K562 (cell line): ENCODE results near the gene NME9. TPM values are rescaled to one million over a fixed set of nuclear protein-coding genes. Genes with fewer than 3 reads are reported as not detected.

Experiments used
- ATAC-seq: fragments of 200-7000 bp; cut with Tn5 transposase; 3 replicates; pipeline ENCODE4 v1.9.1; 2020; ENCODE audit warnings: moderate library complexity
- BruUV-seq: library from RNA; stranded (reverse); fragments of 400-500 nt; replicated peaks from 2 replicates; lab custom pipeline; 2021; lab: Mats Ljungman, UMichigan
- CTCF ChIA-PET: fragments of 300-600 bp; formaldehyde crosslinking; extraction: SDS; loops from one replicate; lab custom pipeline; 2021; ENCODE audit warnings: low intra/inter-chr PET ratio; lab: Yijun Ruan, JAX
- POLR2A ChIA-PET: fragments of 300-600, 350-650 bp; sonication (Branson Sonifier 250); formaldehyde crosslinking; extraction: SDS; loops from one replicate; lab custom pipeline; 2021; ENCODE audit warnings: antibody characterized with exemption, inconsistent platforms; lab: Yijun Ruan, JAX
- DNase-seq, 4 experiments: peaks; one replicate each; pipeline versions ENCODE4 v3.0.0 to v3.0.0-alpha.2; 2011 to 2018; ENCODE audit warnings: low spot score in 3 of 4, mixed read lengths in 3 of 4; ENCODE audit errors: extremely low read depth in 1 of 4
- FAIRE-seq: peaks from 2 replicates; lab custom pipeline; 2011; peaks lifted over from hg19 to GRCh38; lab: Jason Lieb, UNC
- H2AFZ ChIP-seq: 2 replicates; pipeline ENCODE4 v1.6.0; 2011; ENCODE audit warnings: low read depth, low read length, control low read depth, inconsistent platforms
- H3K27ac ChIP-seq: fragments of 200-600 bp; 3 replicates; pipeline ENCODE4 v1.8.0; 2011; ENCODE audit warnings: low read depth, mild to moderate bottlenecking, control low read depth, inconsistent platforms, low read length, moderate library complexity, mixed read lengths; ENCODE audit errors: extremely low read depth
- H3K27me3 ChIP-seq, 2 experiments: fragments of 300-600 bp in 1 of 2; 2 replicates in 1 of 2; 3 replicates in 1 of 2; pipeline versions ENCODE4 v1.6.0 to v1.8.0; 2011; ENCODE audit warnings: inconsistent platforms in 2 of 2, low read length in 2 of 2, mild to moderate bottlenecking in 1 of 2, mixed read lengths in 1 of 2, moderate library complexity in 1 of 2; ENCODE audit not compliant: control insufficient read depth in 2 of 2, insufficient read depth in 2 of 2
- H3K36me3 ChIP-seq: fragments of 300-600 bp; 3 replicates; pipeline ENCODE4 v1.8.0; 2011; ENCODE audit warnings: mild to moderate bottlenecking, low read length, inconsistent platforms; ENCODE audit not compliant: control insufficient read depth, insufficient read depth
- H3K4me1 ChIP-seq, 2 experiments: fragments of 200-600 bp in 1 of 2; replicated peaks in 1 of 2; 2 replicates in 1 of 2; 3 replicates in 1 of 2; pipeline versions ENCODE4 v1.5.1 to v1.8.0; 2011; ENCODE audit warnings: inconsistent platforms in 2 of 2, low read length in 2 of 2, mild to moderate bottlenecking in 1 of 2, mixed read lengths in 1 of 2, moderate library complexity in 1 of 2; ENCODE audit not compliant: control insufficient read depth in 2 of 2, insufficient read depth in 2 of 2
- H3K4me2 ChIP-seq: 2 replicates; pipeline ENCODE4 v1.6.1; 2011; ENCODE audit warnings: low read length, control low read depth, inconsistent platforms, mixed read lengths; ENCODE audit not compliant: insufficient read depth
- H3K4me3 ChIP-seq: fragments of 200-600 bp; sonication (generic), shearing (Covaris generic); 2 replicates; pipeline ENCODE4 v1.5.1; 2016; ENCODE audit warnings: control low read depth, inconsistent platforms
- H3K79me2 ChIP-seq: fragments of 200-600 bp; 3 replicates; pipeline ENCODE4 v1.8.0; 2011; ENCODE audit warnings: low read length, inconsistent platforms; ENCODE audit not compliant: control insufficient read depth, insufficient read depth
- H3K9ac ChIP-seq, 2 experiments: 2 replicates each; pipeline versions ENCODE4 v1.6.0 to v1.6.1; 2011; ENCODE audit warnings: low read depth in 2 of 2, low read length in 2 of 2, control low read depth in 1 of 2, inconsistent platforms in 1 of 2, mild to moderate bottlenecking in 1 of 2, mixed read lengths in 1 of 2; ENCODE audit not compliant: insufficient read depth in 1 of 2
- H3K9me1 ChIP-seq: one replicate; pipeline ENCODE4 v1.6.0; 2011; ENCODE audit warnings: inconsistent platforms, mild to moderate bottlenecking, low read length, moderate library complexity; ENCODE audit not compliant: control insufficient read depth, insufficient read depth
- H3K9me3 ChIP-seq: replicated peaks from 2 replicates; pipeline ENCODE4 v1.5.1; 2011; ENCODE audit warnings: low read depth, low read length, inconsistent platforms; ENCODE audit not compliant: control insufficient read depth, insufficient read depth
- H4K20me1 ChIP-seq: replicated peaks from 2 replicates; pipeline ENCODE4 v1.6.1; 2011; ENCODE audit warnings: low read length, inconsistent platforms, mixed read lengths; ENCODE audit not compliant: control insufficient read depth, insufficient read depth
- BHLHE40 ChIP-seq: IDR thresholded peaks from 2 replicates; pipeline ENCODE4 v1.6.1; 2011; ENCODE audit warnings: low read length, improper control_type of control experiment
- CBFA2T3 ChIP-seq: fragments of 450-650 bp; IDR thresholded peaks from 2 replicates; pipeline ENCODE4 v1.6.1; 2017
- HDAC8 ChIP-seq: fragments of 450-650 bp; IDR thresholded peaks from 2 replicates; pipeline ENCODE4 v1.6.1; 2016; ENCODE audit warnings: mild to moderate bottlenecking, missing genetic modification characterization, moderate library complexity, missing compliant biosample characterization
- NEUROD1 ChIP-seq: fragments of 150-350 bp; IDR thresholded peaks from 2 replicates; pipeline ENCODE4 v1.6.1; 2014; ENCODE audit warnings: borderline replicate concordance, low read length, low read depth; ENCODE audit not compliant: partially characterized antibody
- NR1H2 ChIP-seq: sonication (generic); formaldehyde crosslinking; IDR thresholded peaks from 2 replicates; pipeline ENCODE4 v1.4.0; 2020; ENCODE audit warnings: mild to moderate bottlenecking, missing genetic modification reagents
- PURB ChIP-seq: sonication (generic); formaldehyde crosslinking; IDR thresholded peaks from 2 replicates; pipeline ENCODE4 v1.9.0; 2021; ENCODE audit warnings: low read depth, mild to moderate bottlenecking, missing genetic modification reagents
- RREB1 ChIP-seq: fragments of 250-450 bp; sonication (Bioruptor Pico); IDR thresholded peaks from 2 replicates; pipeline ENCODE4 v1.4.0; 2020
- STAT5B ChIP-seq: fragments of 250-450 bp; sonication (Bioruptor Pico); IDR thresholded peaks from 2 replicates; pipeline ENCODE4 v1.8.0; 2021; ENCODE audit warnings: mild to moderate bottlenecking, inconsistent platforms
- ZNF707 ChIP-seq: fragments of 250-450 bp; sonication (Bioruptor Pico); conservative IDR thresholded peaks from 2 replicates; pipeline ENCODE4 v1.8.0; 2022; ENCODE audit warnings: inconsistent platforms, mild to moderate bottlenecking, moderate library complexity
- WGBS: fragments of 100-300 bp; shearing (Covaris generic); methylation state at CpG from one replicate; pipeline ENCODE4 v1.1.6; 2016; ENCODE audit warnings: low coverage, mixed read lengths; ENCODE audit not compliant: insufficient coverage; ENCODE audit errors: missing lambda C conversion rate; 5-methylcytosine and 5-hydroxymethylcytosine counted together
- in situ Hi-C: fragments of 300-500 bp; cut with MboI; formaldehyde crosslinking; loops from 4 replicates; pipeline ENCODE4 v1.15.0; 2018; ENCODE audit warnings: inconsistent platforms, mixed read lengths
- intact Hi-C: fragments of 100-400 bp; cut with micrococcal nuclease; formaldehyde crosslinking; loops from 2 replicates; pipeline ENCODE4 v1.14.2; 2022
- polyA plus RNA-seq, 8 experiments: library from polyadenylated mRNA; depleted of rRNA in 4 of 8; stranded (reverse) in 5 of 8; unstranded in 3 of 8; fragments of >200 nt; fragmentation: Nextera tagmentation in 2 of 8; fragmentation: Illumina TruSeq in 1 of 8; extraction: Ambion mirVana in 2 of 8; extraction: Trizol in 1 of 8; gene quantifications; 2 replicates each; pipeline versions ENCODE4 v1.2.1 to v1.2.3, GENCODE V29; 2011 to 2014; ENCODE audit warnings: inconsistent platforms in 1 of 8, missing spikeins in 1 of 8
- total RNA-seq, 7 experiments: library from RNA; depleted of rRNA in 6 of 7; stranded (reverse); fragments of >200 nt in 6 of 7; fragmentation: Illumina TruSeq in 2 of 7; extraction: Trizol in 2 of 7; gene quantifications; 2 replicates each; pipeline versions ENCODE4 v1.2.1 to v1.2.3, GENCODE V29; 2011 to 2021; ENCODE audit warnings: low replicate concordance in 1 of 7
- TF ChIP-seq, protein P1 (sequence below): sonication (generic); formaldehyde crosslinking; IDR thresholded peaks from 2 replicates; pipeline ENCODE4 v1.8.0; 2023; ENCODE audit warnings: mild to moderate bottlenecking, missing genetic modification reagents
- TF ChIP-seq, protein P2 (sequence below): fragments of 250-450 bp; sonication (Bioruptor Pico); IDR thresholded peaks from 2 replicates; pipeline ENCODE4 v1.9.0; 2021; ENCODE audit warnings: mild to moderate bottlenecking

Gene NME9
- total and polyA plus RNA-seq, 9 of the 15 experiments (the other 6 are each of a cell fraction or from before 2014, with no cell fraction given): 0.05 to 0.15 (median 0.13) TPM; not detected in 6

GRCh38 chr3:138359919-138360868 is 30.5 kb upstream of the NME9 start:
- no peak overlapping the region for H3K9ac ChIP-seq
- no peak overlapping the region for H3K4me2 ChIP-seq
- H4K20me1 ChIP-seq: no peaks in the 10 kb centered on the region
- H3K9me3 ChIP-seq: no peaks in the 10 kb centered on the region
- no peaks in the 10 kb centered on the region; a peak in 1 of 5 replicates for H3K4me1 ChIP-seq
- in situ Hi-C loops (no loop called here), intact Hi-C loops (no loop called here)
- no peak overlapping the region for H3K4me3 ChIP-seq
- no peak overlapping the region for H2AFZ ChIP-seq
- no peaks in the 10 kb centered on the region for H3K79me2 ChIP-seq
- POLR2A ChIA-PET: no interaction called here
- WGBS: 17% methylated on average over 12 of the region's 15 CpGs
- CTCF ChIA-PET: no interaction called here
- H3K36me3 ChIP-seq: no peaks in the 10 kb centered on the region
- BruUV-seq: no TSS peak
- no peak overlapping the region for H3K27ac ChIP-seq
- DNase-seq (no peak), FAIRE-seq (no peak), ATAC-seq (no peak)
- H3K27me3 ChIP-seq: peaks cover 0 to 13% of the 10 kb centered on the region in 2 experiments; a peak in 3 of 5 replicates
- H3K9me1 ChIP-seq: peaks cover 4% of the 10 kb centered on the region
- TF ChIP-seq HDAC8 (tag): no peak
- TF ChIP-seq, protein P1, sequence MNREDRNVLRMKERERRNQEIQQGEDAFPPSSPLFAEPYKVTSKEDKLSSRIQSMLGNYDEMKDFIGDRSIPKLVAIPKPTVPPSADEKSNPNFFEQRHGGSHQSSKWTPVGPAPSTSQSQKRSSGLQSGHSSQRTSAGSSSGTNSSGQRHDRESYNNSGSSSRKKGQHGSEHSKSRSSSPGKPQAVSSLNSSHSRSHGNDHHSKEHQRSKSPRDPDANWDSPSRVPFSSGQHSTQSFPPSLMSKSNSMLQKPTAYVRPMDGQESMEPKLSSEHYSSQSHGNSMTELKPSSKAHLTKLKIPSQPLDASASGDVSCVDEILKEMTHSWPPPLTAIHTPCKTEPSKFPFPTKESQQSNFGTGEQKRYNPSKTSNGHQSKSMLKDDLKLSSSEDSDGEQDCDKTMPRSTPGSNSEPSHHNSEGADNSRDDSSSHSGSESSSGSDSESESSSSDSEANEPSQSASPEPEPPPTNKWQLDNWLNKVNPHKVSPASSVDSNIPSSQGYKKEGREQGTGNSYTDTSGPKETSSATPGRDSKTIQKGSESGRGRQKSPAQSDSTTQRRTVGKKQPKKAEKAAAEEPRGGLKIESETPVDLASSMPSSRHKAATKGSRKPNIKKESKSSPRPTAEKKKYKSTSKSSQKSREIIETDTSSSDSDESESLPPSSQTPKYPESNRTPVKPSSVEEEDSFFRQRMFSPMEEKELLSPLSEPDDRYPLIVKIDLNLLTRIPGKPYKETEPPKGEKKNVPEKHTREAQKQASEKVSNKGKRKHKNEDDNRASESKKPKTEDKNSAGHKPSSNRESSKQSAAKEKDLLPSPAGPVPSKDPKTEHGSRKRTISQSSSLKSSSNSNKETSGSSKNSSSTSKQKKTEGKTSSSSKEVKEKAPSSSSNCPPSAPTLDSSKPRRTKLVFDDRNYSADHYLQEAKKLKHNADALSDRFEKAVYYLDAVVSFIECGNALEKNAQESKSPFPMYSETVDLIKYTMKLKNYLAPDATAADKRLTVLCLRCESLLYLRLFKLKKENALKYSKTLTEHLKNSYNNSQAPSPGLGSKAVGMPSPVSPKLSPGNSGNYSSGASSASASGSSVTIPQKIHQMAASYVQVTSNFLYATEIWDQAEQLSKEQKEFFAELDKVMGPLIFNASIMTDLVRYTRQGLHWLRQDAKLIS: no peak
- no peak for TF ChIP-seq NR1H2 (CRISPR knock-in tag)
- TF ChIP-seq, protein P2, sequence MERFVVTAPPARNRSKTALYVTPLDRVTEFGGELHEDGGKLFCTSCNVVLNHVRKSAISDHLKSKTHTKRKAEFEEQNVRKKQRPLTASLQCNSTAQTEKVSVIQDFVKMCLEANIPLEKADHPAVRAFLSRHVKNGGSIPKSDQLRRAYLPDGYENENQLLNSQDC (CRISPR knock-in tag): no peak
- no peak for TF ChIP-seq RREB1 (CRISPR knock-in tag)
- no peak for TF ChIP-seq STAT5B
- no peak for TF ChIP-seq PURB (CRISPR knock-in tag)
- no peak for TF ChIP-seq ZNF707 (CRISPR knock-in tag)
- peak; percentile 73; the same call in 1 of the 2 replicates for TF ChIP-seq BHLHE40
- peak; percentile 50 for TF ChIP-seq CBFA2T3
- TF ChIP-seq NEUROD1: no peak
